ENCODE data around the gene BRAF.
"Not testable (repeated sequence)": the region's sequence is repeated elsewhere in the genome, so short reads cannot be mapped to it uniquely, and the experiment has no call there.

Gene BRAF

GRCh38 chr7:140961117-140961516 is 36.4 kb upstream of the BRAF start:
- Histone ChIP-seq H3K4me3 (ENCODE audit: low read depth, low read length) (no peak overlapping the region), H3K4me1 (no peaks in the 10 kb centered on the region), H3K9me3 (no peaks in the 10 kb centered on the region), H3K36me3 (no peaks in the 10 kb centered on the region), H3K27me3 (no peaks in the 10 kb centered on the region)
- no peak for DNase-seq
- TF ChIP-seq, protein P1, sequence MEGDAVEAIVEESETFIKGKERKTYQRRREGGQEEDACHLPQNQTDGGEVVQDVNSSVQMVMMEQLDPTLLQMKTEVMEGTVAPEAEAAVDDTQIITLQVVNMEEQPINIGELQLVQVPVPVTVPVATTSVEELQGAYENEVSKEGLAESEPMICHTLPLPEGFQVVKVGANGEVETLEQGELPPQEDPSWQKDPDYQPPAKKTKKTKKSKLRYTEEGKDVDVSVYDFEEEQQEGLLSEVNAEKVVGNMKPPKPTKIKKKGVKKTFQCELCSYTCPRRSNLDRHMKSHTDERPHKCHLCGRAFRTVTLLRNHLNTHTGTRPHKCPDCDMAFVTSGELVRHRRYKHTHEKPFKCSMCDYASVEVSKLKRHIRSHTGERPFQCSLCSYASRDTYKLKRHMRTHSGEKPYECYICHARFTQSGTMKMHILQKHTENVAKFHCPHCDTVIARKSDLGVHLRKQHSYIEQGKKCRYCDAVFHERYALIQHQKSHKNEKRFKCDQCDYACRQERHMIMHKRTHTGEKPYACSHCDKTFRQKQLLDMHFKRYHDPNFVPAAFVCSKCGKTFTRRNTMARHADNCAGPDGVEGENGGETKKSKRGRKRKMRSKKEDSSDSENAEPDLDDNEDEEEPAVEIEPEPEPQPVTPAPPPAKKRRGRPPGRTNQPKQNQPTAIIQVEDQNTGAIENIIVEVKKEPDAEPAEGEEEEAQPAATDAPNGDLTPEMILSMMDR (IDR thresholded peaks at IDR 0.05; ENCODE audit: low read depth, low read length), result no peak

GRCh38 chr7:140956997-140957396 is 32.3 kb upstream of the BRAF start:
- not testable (repeated sequence) for H3K9me3 ChIP-seq; H3K27me3 ChIP-seq; H3K4me1 ChIP-seq; H3K4me3 ChIP-seq (ENCODE audit: low read depth, low read length); H3K36me3 ChIP-seq; DNase-seq

DNA sequence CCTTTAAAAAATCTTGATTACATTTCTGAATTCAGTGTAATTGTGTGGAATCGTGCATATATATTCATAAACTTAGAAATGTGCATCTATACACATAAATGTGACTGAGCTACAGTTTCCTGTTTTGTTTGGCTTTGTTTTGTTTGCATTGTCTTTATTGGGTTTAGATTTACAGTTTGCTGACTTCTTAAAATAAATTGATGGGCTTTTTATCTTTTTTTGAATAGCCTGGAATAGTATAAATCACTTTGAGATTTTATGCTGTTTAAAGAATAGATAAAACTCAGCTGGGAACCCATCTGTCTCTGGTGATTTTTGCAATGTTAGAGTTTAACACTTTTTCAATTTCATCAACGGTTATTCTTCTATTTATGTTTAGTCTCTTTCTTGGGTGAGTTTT is 21.2 kb upstream of the BRAF start:
- TF ChIP-seq, protein P1 (IDR thresholded peaks at IDR 0.05; ENCODE audit: low read depth, low read length), result no peak
- no peak for DNase-seq
- no peaks in the 10 kb centered on the region for H3K9me3 ChIP-seq
- H3K36me3 ChIP-seq, result no peaks in the 10 kb centered on the region
- H3K4me1 ChIP-seq, result no peaks in the 10 kb centered on the region
- H3K4me3 ChIP-seq (ENCODE audit: low read depth, low read length), result no peak overlapping the region
- H3K27me3 ChIP-seq, result 0 out of 2 replicates have a peak, but pooled peaks cover 6% of the 10 kb centered on the region

DNA sequence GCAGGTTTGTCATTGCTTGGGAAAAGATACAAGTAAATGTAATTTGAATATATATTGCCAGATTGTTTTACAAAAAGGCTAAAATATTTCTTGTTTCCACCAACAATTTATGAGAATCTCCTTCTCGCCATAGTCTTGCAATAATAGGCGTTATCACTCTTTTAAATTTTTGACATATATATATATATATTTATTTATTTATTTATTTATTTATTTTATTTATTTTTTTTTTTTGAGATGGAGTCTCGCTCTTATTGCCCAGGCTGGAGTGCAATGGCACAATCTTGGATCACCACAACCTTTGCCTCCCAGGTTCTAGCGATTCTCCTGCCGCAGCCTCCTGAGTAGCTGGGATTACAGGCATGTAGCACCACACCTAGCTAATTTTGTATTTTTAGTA is 17.5 kb upstream of the BRAF start:
- not testable (repeated sequence) for H3K4me3 ChIP-seq (ENCODE audit: low read depth, low read length); H3K9me3 ChIP-seq; H3K36me3 ChIP-seq; H3K27me3 ChIP-seq; H3K4me1 ChIP-seq; DNase-seq

DNA sequence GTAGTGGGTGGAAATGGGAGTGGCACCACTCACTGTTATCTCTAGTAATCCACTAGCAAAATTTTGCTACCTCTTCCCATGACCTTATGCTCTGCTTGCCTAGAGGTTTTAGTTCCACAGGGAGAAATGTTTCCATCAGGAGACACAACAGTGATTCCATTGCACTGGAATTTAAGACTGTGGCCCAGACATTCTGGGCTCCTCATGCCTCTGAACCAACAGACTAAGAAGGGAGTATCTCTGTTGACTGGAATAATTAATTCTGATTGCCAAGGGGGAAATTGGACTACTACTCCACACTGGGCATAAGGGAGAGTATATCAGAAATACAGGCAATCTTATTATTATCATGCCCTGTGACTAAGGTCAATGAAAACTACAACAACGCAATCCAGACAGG is 16.2 kb upstream of the BRAF start:
- TF ChIP-seq, protein P1 (IDR thresholded peaks at IDR 0.05; ENCODE audit: low read depth, low read length), result no peak
- H3K4me1 ChIP-seq, result no peaks in the 10 kb centered on the region

DNA sequence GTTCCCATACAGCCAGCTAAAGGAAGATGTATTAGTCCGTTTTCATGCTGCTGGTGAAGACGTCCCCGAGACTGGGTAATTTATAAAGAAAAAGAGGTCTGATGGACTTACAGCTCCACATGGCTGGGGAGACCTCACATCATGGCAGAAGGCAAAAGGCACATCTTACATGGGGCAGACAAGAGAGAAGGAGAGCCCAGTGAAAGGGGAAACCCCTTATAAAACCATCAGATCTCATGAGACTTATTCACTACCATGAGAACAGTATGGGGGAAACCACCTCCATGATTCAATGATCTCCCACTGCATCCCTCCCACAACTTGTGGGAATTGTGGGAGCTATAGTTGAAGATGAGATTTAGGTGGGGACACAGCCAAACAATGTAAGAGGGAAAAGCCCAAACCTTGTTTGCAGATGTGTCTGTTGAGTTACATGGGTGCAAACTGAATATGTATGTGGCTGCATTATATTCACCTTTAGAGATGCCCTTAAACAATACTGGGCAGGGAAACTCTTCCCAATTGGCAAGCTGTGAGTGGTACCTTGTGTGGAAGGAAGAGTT is 13.1 kb upstream of the BRAF start:
- TF ChIP-seq, protein P1 (IDR thresholded peaks at IDR 0.05; ENCODE audit: low read depth, low read length), result no peak
- Histone ChIP-seq H3K4me3 (ENCODE audit: low read depth, low read length) (no peak overlapping the region), H3K4me1 (no peaks in the 10 kb centered on the region), H3K9me3 (no peaks in the 10 kb centered on the region), H3K27me3 (no peaks in the 10 kb centered on the region), H3K36me3 (no peaks in the 10 kb centered on the region)
- DNase-seq, result no peak

More for the DNA sequence above, 16.2 kb upstream of the BRAF start:
- no peak for DNase-seq
- Histone ChIP-seq H3K9me3 (no peaks in the 10 kb centered on the region), H3K4me3 (ENCODE audit: low read depth, low read length) (no peak overlapping the region), H3K27me3 (0 out of 2 replicates have a peak, but pooled peaks cover 3% of the 10 kb centered on the region), H3K36me3 (no peaks in the 10 kb centered on the region)

- Histone ChIP-seq H3K27me3 (no peaks in the 10 kb centered on the region), H3K4me1 (peaks cover 12% of the 10 kb centered on the region), H3K9me3 (no peaks in the 10 kb centered on the region), H3K36me3 (no peaks in the 10 kb centered on the region), H3K4me3 (ENCODE audit: low read depth, low read length) (no peak overlapping the region)
- DNase-seq, result peak; percentile 33
- TF ChIP-seq, protein P1 (IDR thresholded peaks at IDR 0.05; ENCODE audit: low read depth, low read length), result no peak
Observed at GRCh38 chr7:140928491-140929309, 4.0 kb upstream of the BRAF start.

DNA sequence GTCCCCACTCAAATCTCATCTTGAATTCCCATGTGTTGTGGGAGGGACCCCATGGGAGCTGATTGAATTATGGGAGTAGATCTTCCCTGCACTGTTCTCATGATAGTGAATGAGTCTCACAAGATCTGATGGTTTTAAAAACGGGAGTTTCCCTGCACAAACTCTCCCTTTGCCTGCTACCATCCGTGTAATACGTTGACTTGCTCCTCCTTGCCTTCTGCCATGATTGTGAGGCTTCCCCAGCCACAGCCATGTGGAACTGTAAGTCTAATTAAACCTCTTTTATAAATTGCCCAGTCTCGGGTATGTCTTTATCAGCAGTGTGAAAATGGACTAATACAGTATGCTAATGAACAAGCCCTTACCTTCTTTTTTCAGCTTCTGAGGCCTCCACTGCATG is 3.2 kb upstream of the BRAF start:
- H3K4me1 ChIP-seq, result peaks cover 12% of the 10 kb centered on the region
- not testable (repeated sequence) for H3K4me3 ChIP-seq (ENCODE audit: low read depth, low read length); H3K36me3 ChIP-seq; DNase-seq; H3K27me3 ChIP-seq; H3K9me3 ChIP-seq

All from BE2C (cell line).